HEK293 (cell line): ENCODE measurements around the gene CCDC24.

Experiments used
- CTCF ChIP-seq: fragments of 450-650 bp; formaldehyde crosslinking; IDR thresholded peaks from 2 replicates; pipeline ENCODE4 v1.5.1; 2016; ENCODE audit warnings: missing biosample characterization, missing genetic modification characterization
- TCF7L2 ChIP-seq: IDR thresholded peaks from 2 replicates; pipeline ENCODE4 v1.6.1; 2011; ENCODE audit warnings: low read depth, mild to moderate bottlenecking, inconsistent platforms, low read length, moderate library complexity, borderline replicate concordance

- TF ChIP-seq CTCF (tag by site-specific recombination) (no peak), TCF7L2 (no peak)
Observed at GRCh38 chr1:43991200-43991475, 261 bp upstream of the CCDC24 start.
